Smooth muscle cell (in vitro differentiated cells): ENCODE data around the gene AVPR1B. TPM values are rescaled to one million over a fixed set of nuclear protein-coding genes. Genes with fewer than 3 reads are reported as not detected.

Source experiments
- DNase-seq: peaks from one replicate; lab custom pipeline; 2025; ENCODE audit not compliant: unreplicated experiment; lab: John Stamatoyannopoulos, UW
- H2AFZ ChIP-seq: fragments of 200-600 bp; sonication (generic); 2 replicates; pipeline ENCODE4 v1.6.0; 2016; ENCODE audit warnings: antibody characterized with exemption, low read depth, mild to moderate bottlenecking
- H3F3A ChIP-seq: fragments of 200-600 bp; sonication (generic); 2 replicates; pipeline ENCODE4 v1.6.0; 2017; ENCODE audit warnings: antibody characterized with exemption, low read depth
- H3K27ac ChIP-seq: fragments of 200-600 bp; sonication (generic); 2 replicates; pipeline ENCODE4 v1.5.1; 2016; ENCODE audit warnings: low read depth, mild to moderate bottlenecking
- H3K27me3 ChIP-seq: fragments of 200-600 bp; sonication (generic); 2 replicates; pipeline ENCODE4 v1.6.1; 2016; ENCODE audit warnings: low read depth, mild to moderate bottlenecking
- H3K36me3 ChIP-seq: fragments of 200-600 bp; sonication (generic); 2 replicates; pipeline ENCODE4 v1.5.1; 2016; ENCODE audit warnings: low read depth
- H3K4me1 ChIP-seq: fragments of 200-600 bp; sonication (generic); 2 replicates; pipeline ENCODE4 v1.5.1; 2016; ENCODE audit warnings: low read depth
- H3K4me2 ChIP-seq: fragments of 200-600 bp; sonication (generic); 2 replicates; pipeline ENCODE4 v1.6.0; 2016; ENCODE audit warnings: mild to moderate bottlenecking
- H3K4me3 ChIP-seq: fragments of 200-600 bp; sonication (generic); 2 replicates; pipeline ENCODE4 v1.5.1; 2016; ENCODE audit warnings: mild to moderate bottlenecking
- H3K79me2 ChIP-seq: fragments of 200-600 bp; sonication (generic); 2 replicates; pipeline ENCODE4 v1.6.0; 2016; ENCODE audit warnings: low read depth, mild to moderate bottlenecking
- H3K9ac ChIP-seq: fragments of 200-600 bp; sonication (generic); 2 replicates; pipeline ENCODE4 v1.6.0; 2016; ENCODE audit warnings: low read depth
- H3K9me3 ChIP-seq: fragments of 200-600 bp; sonication (generic); replicated peaks from 2 replicates; pipeline ENCODE4 v1.5.1; 2016; ENCODE audit warnings: low read depth
- H4K20me1 ChIP-seq: fragments of 200-600 bp; sonication (generic); 2 replicates; pipeline ENCODE4 v1.6.0; 2016; ENCODE audit warnings: low read depth
- CTCF ChIP-seq: fragments of 200-600 bp; sonication (generic); IDR thresholded peaks from 2 replicates; pipeline ENCODE4 v1.5.1; 2017; ENCODE audit warnings: borderline replicate concordance, mild to moderate bottlenecking, antibody characterized with exemption; ENCODE audit not compliant: insufficient read depth, poor library complexity, severe bottlenecking
- WGBS: methylation state at CpG from one replicate; pipeline ENCODE4 v1.1.7; 2016; ENCODE audit warnings: low lambda C conversion rate; 5-methylcytosine and 5-hydroxymethylcytosine counted together
- polyA plus RNA-seq: library from polyadenylated mRNA; unstranded; fragments of >200 nt; fragmentation: Nextera tagmentation; extraction: Ambion mirVana; gene quantifications from 2 replicates; pipeline ENCODE4 v1.2.1, GENCODE V29; 2016
- total RNA-seq: library from RNA; depleted of rRNA; stranded (reverse); fragments of >200 nt; gene quantifications from 2 replicates; pipeline ENCODE4 v1.2.3, GENCODE V29; 2014

Gene AVPR1B
- total and polyA plus RNA-seq, 2 experiments from 2014 or later: not detected

GRCh38 chr1:206127336-206127735 is 10.1 kb upstream of the AVPR1B start:
- Histone ChIP-seq H3K27ac (no peak overlapping the region), H3K4me1 (no peaks in the 10 kb centered on the region), H3K36me3 (no peaks in the 10 kb centered on the region), H2AFZ (no peak overlapping the region), H3F3A (no peaks in the 10 kb centered on the region), H4K20me1 (no peaks in the 10 kb centered on the region), H3K4me3 (no peak overlapping the region), H3K27me3 (no peaks in the 10 kb centered on the region), H3K4me2 (no peak overlapping the region), H3K79me2 (no peaks in the 10 kb centered on the region), H3K9me3 (no peaks in the 10 kb centered on the region), H3K9ac (no peak overlapping the region)
- no peak for DNase-seq
- WGBS: 94% methylated on average over 9 of the region's 9 CpGs
- no peak for TF ChIP-seq CTCF

GRCh38 chr1:206125346-206125745 is 8.2 kb upstream of the AVPR1B start:
- H3K4me3 ChIP-seq: no peak overlapping the region
- 85% methylated on average over 1 of the region's 1 CpG for WGBS

GRCh38 chr1:206122686-206123085 is 5.5 kb upstream of the AVPR1B start:
- no peak for TF ChIP-seq CTCF
- Histone ChIP-seq H3K4me2 (no peak overlapping the region), H3K9me3 (no peaks in the 10 kb centered on the region), H4K20me1 (no peaks in the 10 kb centered on the region), H2AFZ (no peak overlapping the region), H3K27ac (no peak overlapping the region), H3F3A (no peaks in the 10 kb centered on the region), H3K4me1 (no peaks in the 10 kb centered on the region), H3K27me3 (peaks cover 17% of the 10 kb centered on the region), H3K4me3 (no peak overlapping the region), H3K79me2 (no peaks in the 10 kb centered on the region), H3K36me3 (no peaks in the 10 kb centered on the region), H3K9ac (no peak overlapping the region)
- DNase-seq: no peak

More at GRCh38 chr1:206125346-206125745, 8.2 kb upstream of the AVPR1B start:
- no peak overlapping the region for H3K4me2 ChIP-seq
- no peaks in the 10 kb centered on the region for H3K27me3 ChIP-seq
- no peaks in the 10 kb centered on the region for H3K9me3 ChIP-seq
- H3K27ac ChIP-seq: no peak overlapping the region
- no peaks in the 10 kb centered on the region for H3K36me3 ChIP-seq
- no peaks in the 10 kb centered on the region for H3K79me2 ChIP-seq
- no peaks in the 10 kb centered on the region for H4K20me1 ChIP-seq
- DNase-seq: no peak
- no peak for TF ChIP-seq CTCF
- H3F3A ChIP-seq: no peaks in the 10 kb centered on the region
- H2AFZ ChIP-seq: no peak overlapping the region
- no peaks in the 10 kb centered on the region for H3K4me1 ChIP-seq
- no peak overlapping the region for H3K9ac ChIP-seq

- H3K4me2 ChIP-seq: no peak overlapping the region
- DNase-seq: no peak
- H3K79me2 ChIP-seq: no peaks in the 10 kb centered on the region
- H3K4me1 ChIP-seq: no peaks in the 10 kb centered on the region
- WGBS: 62% methylated on average over 1 of the region's 1 CpG
- no peak overlapping the region for H2AFZ ChIP-seq
- no peaks in the 10 kb centered on the region for H3K9me3 ChIP-seq
- H3K27ac ChIP-seq: no peak overlapping the region
- H3F3A ChIP-seq: no peaks in the 10 kb centered on the region
- peaks cover 28% of the 10 kb centered on the region for H3K27me3 ChIP-seq
- no peaks in the 10 kb centered on the region for H4K20me1 ChIP-seq
- H3K4me3 ChIP-seq: no peak overlapping the region
- TF ChIP-seq CTCF: no peak
- H3K9ac ChIP-seq: no peak overlapping the region
- H3K36me3 ChIP-seq: no peaks in the 10 kb centered on the region
Observed at GRCh38 chr1:206121269-206121668, 4.1 kb upstream of the AVPR1B start.
